HG02852 (cell line): Measurements from ENCODE around the gene DDX46.
"Not testable (repeated sequence)": the region's sequence is repeated elsewhere in the genome, so short reads cannot be mapped to it uniquely, and the experiment has no call there.

Source experiments
- ATAC-seq: cut with Tn5 transposase; IDR thresholded peaks from one replicate; pipeline ENCODE4 v1.9.1; 2021; ENCODE audit warnings: mild to moderate bottlenecking, moderate library complexity; ENCODE audit not compliant: unreplicated experiment

DDX46 gene

GRCh38 chr5:134758504-134759341, at the start of gene DDX46:
Gene DDX46, plus strand, starts transcription at chr5:134758779. Its CDS starts 160 bp downstream, at chr5:134758939.
- ATAC-seq, result peak; percentile 98

GRCh38 chr5:134714120-134714519, 44.5 kb upstream of the DDX46 start:
- no peak for ATAC-seq

- no peak for ATAC-seq
These were observed 44.0 kb upstream of the DDX46 start for GRCh38 chr5:134714541-134714940.

- not testable (repeated sequence) for ATAC-seq
These were observed 43.1 kb upstream of the DDX46 start for GRCh38 chr5:134715466-134715865.

- no peak for ATAC-seq
These were observed 33.7 kb upstream of the DDX46 start for GRCh38 chr5:134724872-134725271.

GRCh38 chr5:134732819-134733218, 25.8 kb upstream of the DDX46 start:
- no peak for ATAC-seq

- no peak for ATAC-seq
These were observed 23.3 kb upstream of the DDX46 start for GRCh38 chr5:134735243-134735642.

- no peak for ATAC-seq
These were observed 22.3 kb upstream of the DDX46 start for GRCh38 chr5:134736173-134736812.

- ATAC-seq, result peak; percentile 95
These were observed 20.2 kb upstream of the DDX46 start, which contains the start of gene CAMLG for GRCh38 chr5:134738133-134738962. Gene CAMLG, plus strand, starts transcription at chr5:134738548. Its CDS starts 73 bp downstream, at chr5:134738621.

GRCh38 chr5:134738963-134739661, 19.5 kb upstream of the DDX46 start:
- ATAC-seq, result no peak

GRCh38 chr5:134741052-134741451, 17.5 kb upstream of the DDX46 start:
- no peak for ATAC-seq

GRCh38 chr5:134742134-134742533, 16.4 kb upstream of the DDX46 start:
- no peak for ATAC-seq

GRCh38 chr5:134749415-134749814, 9.2 kb upstream of the DDX46 start:
- no peak for ATAC-seq

GRCh38 chr5:134758176-134758503, 439 bp upstream of the DDX46 start:
- ATAC-seq, result peak; percentile 27

- not testable (repeated sequence) for ATAC-seq
These were observed 9.1 kb downstream of the DDX46 start for GRCh38 chr5:134767528-134768291.

- ATAC-seq, result no peak
These were observed 10.6 kb downstream of the DDX46 start for GRCh38 chr5:134769206-134769605.

GRCh38 chr5:134772461-134773125, 14.0 kb downstream of the DDX46 start:
- ATAC-seq, result no peak

- ATAC-seq, result no peak
These were observed 18.8 kb downstream of the DDX46 start for GRCh38 chr5:134777366-134777765.

- no peak for ATAC-seq
These were observed 25.8 kb downstream of the DDX46 start for GRCh38 chr5:134784241-134784920.
